ENCODE data around the gene EPS15.
"Not testable (repeated sequence)": the region's sequence is repeated elsewhere in the genome, so short reads cannot be mapped to it uniquely, and the experiment has no call there.

Gene EPS15

DNA sequence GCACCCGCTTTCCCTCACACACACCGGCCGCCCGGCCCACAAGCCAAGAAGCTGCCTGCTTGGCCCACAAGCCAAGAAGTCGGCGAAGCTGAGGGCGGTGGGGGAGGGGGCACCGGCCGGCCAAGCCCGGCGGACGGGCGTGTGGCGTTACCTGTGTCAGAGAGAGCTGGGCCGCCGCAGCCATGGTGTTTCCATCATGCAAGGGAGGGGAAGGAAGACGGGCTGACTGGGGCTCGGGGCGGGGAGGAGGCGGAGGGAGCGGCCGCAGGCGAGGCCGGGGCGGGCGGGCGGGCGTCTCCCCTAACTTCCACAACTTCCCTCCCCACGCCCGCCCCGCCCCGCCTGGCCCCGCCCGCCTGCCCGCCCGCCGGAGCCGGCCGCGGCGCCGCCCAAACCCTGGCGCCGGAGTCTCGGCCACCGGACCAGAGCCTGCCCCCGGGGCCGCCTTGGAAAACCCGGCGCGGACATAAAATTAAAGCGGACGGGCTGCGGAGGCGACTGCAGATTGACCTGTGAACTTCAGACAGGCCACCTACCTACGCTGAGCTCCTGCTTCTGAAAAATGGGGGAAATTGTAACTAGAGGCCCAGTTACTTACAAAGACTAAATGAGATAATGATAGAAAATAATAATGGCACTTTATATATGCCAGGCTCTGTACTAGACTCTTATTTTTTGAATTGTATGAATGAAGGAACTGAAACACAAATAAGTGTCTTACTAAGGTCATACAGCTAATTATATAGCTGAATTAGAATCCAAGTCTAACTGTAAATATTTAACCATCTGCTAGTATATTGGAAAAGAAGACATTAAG, at the start of gene EPS15:
Gene EPS15 (minus strand): TSS at position 219 of the 817 bp plus-strand sequence. CDS start 35 bp downstream, at position 184.
- in situ Hi-C loops (cut with MboI; ENCODE audit: low sequenced_read_pairs): no loop called here

GRCh38 chr1:51568231-51568935, 49.3 kb upstream of the EPS15 start:
- in situ Hi-C loops (cut with MboI; ENCODE audit: low sequenced_read_pairs): no loop called here

- in situ Hi-C loops (cut with MboI; ENCODE audit: low sequenced_read_pairs): no loop called here
Measured at GRCh38 chr1:51567653-51568052, 48.6 kb upstream of the EPS15 start.

DNA sequence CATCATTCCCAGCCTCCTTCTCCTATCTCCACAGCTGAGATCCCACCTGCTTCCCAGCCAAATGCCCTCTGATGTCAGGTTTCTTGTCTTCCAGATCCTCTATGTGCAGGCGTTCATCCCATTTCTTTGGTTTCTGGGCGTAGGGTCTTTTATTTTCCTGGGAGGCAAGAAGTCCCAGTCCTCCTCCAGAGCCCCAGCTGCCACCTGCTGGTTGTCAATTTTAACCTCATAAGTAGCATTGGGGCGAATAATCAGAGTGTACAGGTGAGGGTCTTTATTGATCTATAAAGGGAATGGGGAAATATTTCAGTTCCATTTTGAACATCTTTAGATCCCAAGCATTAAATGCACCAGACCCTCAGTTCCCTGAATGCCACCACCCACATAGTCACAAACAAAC, 47.2 kb upstream of the EPS15 start:
- in situ Hi-C loops (cut with MboI; ENCODE audit: low sequenced_read_pairs): no loop called here

GRCh38 chr1:51565009-51565408, 45.9 kb upstream of the EPS15 start:
- in situ Hi-C loops (cut with MboI; ENCODE audit: low sequenced_read_pairs): no loop called here

- in situ Hi-C loops (cut with MboI; ENCODE audit: low sequenced_read_pairs): no loop called here
Measured at GRCh38 chr1:51564124-51564523, 45.1 kb upstream of the EPS15 start.

DNA sequence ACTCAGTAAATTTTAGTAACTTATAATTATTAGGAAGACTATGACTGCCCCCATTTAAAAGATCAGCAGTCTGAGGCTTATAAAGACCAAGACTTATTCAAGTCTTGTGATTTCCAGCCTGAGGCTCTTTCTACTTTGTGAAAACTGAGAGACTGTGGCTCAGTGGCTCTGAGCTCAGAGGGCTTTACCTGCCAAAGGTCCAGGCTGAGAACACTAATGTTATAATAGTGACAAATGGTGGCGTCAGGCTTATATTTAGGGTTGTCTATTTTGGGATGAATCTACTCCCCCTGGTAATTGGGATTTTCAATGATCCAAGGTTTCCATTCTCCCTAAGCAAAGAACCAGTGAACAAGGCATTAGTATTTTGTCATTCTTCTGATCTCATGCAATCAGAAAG, 42.6 kb upstream of the EPS15 start:
- in situ Hi-C loops (cut with MboI; ENCODE audit: low sequenced_read_pairs): no loop called here

DNA sequence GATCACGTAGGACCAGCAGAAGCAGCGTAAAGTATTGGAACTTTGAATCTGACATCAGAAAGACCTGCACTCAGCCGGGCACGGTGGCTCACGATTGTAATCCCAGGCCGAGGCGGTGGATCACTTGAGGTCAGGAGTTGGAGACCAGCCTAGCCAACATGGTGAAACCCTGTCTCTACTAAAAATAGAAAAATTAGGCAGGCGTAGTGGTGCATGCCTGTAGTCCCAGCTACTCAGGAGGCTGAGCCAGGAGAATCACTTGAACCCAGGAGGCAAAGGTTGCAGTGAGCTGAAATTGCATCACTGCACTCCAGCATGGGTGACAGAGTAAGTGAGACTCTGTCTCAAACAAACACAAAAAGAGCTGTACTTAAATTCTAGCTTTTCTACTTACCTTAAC, 41.8 kb upstream of the EPS15 start:
- in situ Hi-C loops (cut with MboI; ENCODE audit: low sequenced_read_pairs): not testable (repeated sequence)

DNA sequence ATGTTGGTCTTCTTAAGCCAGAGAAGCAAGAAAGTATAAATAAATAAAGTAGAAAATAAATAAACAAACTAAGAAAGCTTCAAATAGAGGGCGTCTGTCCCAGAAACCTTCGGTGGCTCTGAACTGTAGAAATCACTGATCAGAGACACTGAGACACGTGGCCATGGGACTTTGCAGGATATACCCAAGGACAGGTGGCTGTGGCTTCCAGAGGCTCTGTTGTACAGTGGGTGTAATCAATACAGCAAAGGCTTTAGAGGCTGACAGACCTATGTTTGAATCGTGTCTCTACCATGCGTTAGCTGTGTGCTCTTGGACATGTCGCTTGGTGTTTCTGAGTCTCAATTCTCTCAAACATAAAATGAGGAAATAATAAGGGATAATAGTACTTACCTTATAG, 41.0 kb upstream of the EPS15 start:
- in situ Hi-C loops (cut with MboI; ENCODE audit: low sequenced_read_pairs): no loop called here

DNA sequence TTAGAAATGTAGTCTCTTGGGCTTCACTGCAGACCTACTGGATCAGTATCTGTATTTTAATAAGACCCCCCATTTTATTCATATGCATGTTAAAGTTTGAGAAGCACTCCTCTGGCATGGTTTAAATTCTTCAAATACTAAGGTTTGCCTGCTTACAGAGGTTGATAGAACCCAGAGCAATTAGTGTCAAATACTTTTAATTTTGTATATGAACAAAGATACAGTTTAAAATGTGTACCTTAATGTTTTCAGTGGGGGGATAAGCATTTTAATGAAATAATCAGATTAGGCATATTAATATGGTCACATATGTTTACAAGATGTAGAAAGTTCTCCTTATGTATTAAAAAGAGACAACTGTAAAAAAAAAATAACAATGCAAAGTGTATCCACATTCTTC, 40.4 kb upstream of the EPS15 start:
- in situ Hi-C loops (cut with MboI; ENCODE audit: low sequenced_read_pairs): no loop called here

DNA sequence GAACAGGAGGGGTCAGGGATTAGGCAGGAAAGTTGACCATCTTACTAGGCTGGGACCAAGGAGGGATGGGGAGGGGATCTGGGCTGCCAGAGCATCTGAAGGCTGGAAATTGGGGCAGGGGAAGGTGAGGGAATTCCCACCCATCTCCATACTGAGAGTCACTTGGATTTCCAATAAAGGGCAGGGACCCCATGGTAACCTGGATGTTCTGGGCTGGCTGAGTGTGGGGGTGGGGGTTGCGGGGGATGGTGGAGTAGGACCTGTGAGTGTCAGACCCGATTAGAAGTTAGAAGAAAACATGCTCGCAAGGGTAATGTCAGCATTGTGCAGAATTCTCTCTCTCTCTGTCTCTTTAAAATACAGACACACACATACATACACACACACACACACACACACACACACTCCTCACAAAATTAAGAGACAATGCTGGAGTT, 40.0 kb upstream of the EPS15 start:
- in situ Hi-C loops (cut with MboI; ENCODE audit: low sequenced_read_pairs): no loop called here

- in situ Hi-C loops (cut with MboI; ENCODE audit: low sequenced_read_pairs): no loop called here
Measured at GRCh38 chr1:51558375-51558924, 39.4 kb upstream of the EPS15 start.

- in situ Hi-C loops (cut with MboI; ENCODE audit: low sequenced_read_pairs): no loop called here
Measured at GRCh38 chr1:51557168-51557567, 38.1 kb upstream of the EPS15 start.

- in situ Hi-C loops (cut with MboI; ENCODE audit: low sequenced_read_pairs): no loop called here
Measured at GRCh38 chr1:51555866-51556619, 37.0 kb upstream of the EPS15 start.

- in situ Hi-C loops (cut with MboI; ENCODE audit: low sequenced_read_pairs): no loop called here
Measured at GRCh38 chr1:51553911-51554310, 34.8 kb upstream of the EPS15 start.

GRCh38 chr1:51552929-51553807, 34.1 kb upstream of the EPS15 start:
- in situ Hi-C loops (cut with MboI; ENCODE audit: low sequenced_read_pairs): no loop called here

DNA sequence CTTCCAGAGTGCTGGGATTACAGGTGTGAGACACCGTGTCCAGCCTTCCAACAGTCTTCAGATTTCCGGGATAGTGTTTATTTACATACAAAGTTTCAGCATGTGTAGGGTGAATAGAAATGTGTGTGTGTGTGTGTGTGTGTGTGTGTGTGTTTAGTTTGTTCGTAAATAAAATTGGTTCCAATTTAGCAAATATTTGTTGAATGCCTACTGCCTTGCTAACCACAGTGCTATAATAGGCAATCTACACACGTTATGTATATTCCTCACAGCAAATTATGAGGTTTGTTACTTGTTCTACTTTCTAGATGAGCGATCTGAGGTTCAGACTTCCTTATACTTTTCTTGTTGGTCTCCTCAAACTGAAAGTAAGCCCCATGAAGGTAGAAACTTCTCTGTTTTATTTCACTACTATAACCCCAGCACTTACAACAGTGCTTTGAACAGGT, 32.8 kb upstream of the EPS15 start:
- in situ Hi-C loops (cut with MboI; ENCODE audit: low sequenced_read_pairs): no loop called here

- in situ Hi-C loops (cut with MboI; ENCODE audit: low sequenced_read_pairs): no loop called here
Measured at GRCh38 chr1:51551081-51551480, 32.0 kb upstream of the EPS15 start.

- in situ Hi-C loops (cut with MboI; ENCODE audit: low sequenced_read_pairs): no loop called here
Measured at GRCh38 chr1:51549901-51550300, 30.8 kb upstream of the EPS15 start.

- in situ Hi-C loops (cut with MboI; ENCODE audit: low sequenced_read_pairs): no loop called here
Measured at GRCh38 chr1:51549016-51549619, 30.1 kb upstream of the EPS15 start.

All from HL-60/S4 (cell line).